ENCODE data around the gene ZFC3H1. TPM values are rescaled to one million over a fixed set of nuclear protein-coding genes. Genes with fewer than 3 reads are reported as not detected.

ZFC3H1 gene
- total and polyA plus RNA-seq, 2 of the 13 experiments (the other 11 are each of a cell fraction or from before 2014, with no cell fraction given), result 17.1 to 38.3 TPM

DNA sequence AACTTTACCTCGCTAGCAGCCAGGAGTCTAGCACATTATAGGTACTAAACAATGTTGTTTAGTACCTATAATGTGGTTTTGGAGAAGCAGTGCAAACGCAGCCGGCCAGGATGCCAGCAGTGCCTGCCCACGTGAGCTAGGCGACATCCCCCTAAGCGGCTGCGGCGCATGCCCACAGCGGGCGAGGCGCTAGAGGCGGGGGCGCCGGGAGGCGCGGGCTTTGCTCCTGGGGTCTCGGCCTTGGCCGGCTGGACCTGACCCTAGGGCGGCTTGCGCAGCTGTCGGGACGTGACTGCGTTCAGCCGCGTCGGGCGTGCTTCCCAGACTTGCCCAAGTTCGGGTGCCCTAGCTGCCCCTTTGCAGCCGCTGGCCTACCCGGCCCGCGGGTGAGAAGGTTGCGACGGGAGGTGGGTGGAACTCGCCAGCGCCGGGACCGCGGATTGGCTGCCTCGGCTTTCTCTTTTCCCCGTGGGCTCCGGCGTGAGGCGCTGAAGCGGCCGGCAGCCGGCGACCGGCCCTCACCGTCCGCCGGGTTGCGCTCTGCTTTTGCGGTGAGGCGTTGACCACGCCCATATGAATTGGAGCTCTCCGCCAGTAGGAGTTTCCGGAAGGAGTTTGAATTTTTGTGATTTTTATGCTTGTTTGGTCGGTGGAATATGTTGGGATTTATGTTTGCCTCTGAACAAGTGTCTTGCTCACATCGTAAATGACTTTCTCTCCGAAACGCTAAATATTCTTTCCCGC is 22.4 kb upstream of the ZFC3H1 start, which contains the start of gene TMEM19 (continued):
- TF ChIP-seq ZFP41 (CRISPR knock-in tag; IDR thresholded peaks at IDR 0.05; ENCODE audit: borderline replicate concordance), result peak; percentile 81; the same call in 1 of the 2 replicates
- TF ChIP-seq ZBTB20 (CRISPR knock-in tag; IDR thresholded peaks at IDR 0.05; ENCODE audit: borderline replicate concordance, low read depth), result peak; percentile 55; the same call in 1 of the 2 replicates
- peak; percentile 97; the same call in 1 of the 2 replicates for TF ChIP-seq ZNF567 (CRISPR knock-in tag; IDR thresholded peaks at IDR 0.05; ENCODE audit: borderline replicate concordance)
- peak; percentile 67; the same call in 1 of the 2 replicates for TF ChIP-seq FOXO1 (CRISPR knock-in tag; IDR thresholded peaks at IDR 0.05)
- peak; percentile 79 for TF ChIP-seq ZNF816 (CRISPR knock-in tag; IDR thresholded peaks at IDR 0.05; ENCODE audit: borderline replicate concordance)
- TF ChIP-seq ZNF629 (CRISPR knock-in tag; conservative IDR thresholded peaks at IDR 0.05), result no peak
- TF ChIP-seq ZNF468 (CRISPR knock-in tag; IDR thresholded peaks at IDR 0.05), result no peak
- peak; percentile 85 for TF ChIP-seq ZNF543 (CRISPR knock-in tag; IDR thresholded peaks at IDR 0.05)
- peak; percentile 74 for TF ChIP-seq NFYC (CRISPR knock-in tag; IDR thresholded peaks at IDR 0.05)
- peak; percentile 88 for TF ChIP-seq DNMT3B (CRISPR knock-in tag; conservative IDR thresholded peaks at IDR 0.05)
- TF ChIP-seq ZSCAN31 (CRISPR knock-in tag; IDR thresholded peaks at IDR 0.05; ENCODE audit: low read depth), result peak; percentile 76; the same call in 1 of the 2 replicates
- TF ChIP-seq GLI4 (CRISPR knock-in tag; IDR thresholded peaks at IDR 0.05; ENCODE audit: borderline replicate concordance), result no peak
- 0 out of 2 replicates have a peak, but pooled peaks have one; percentile 72 for TF ChIP-seq ZBTB42 (CRISPR knock-in tag; IDR thresholded peaks at IDR 0.05)
- no peak for TF ChIP-seq SIN3B (IDR thresholded peaks at IDR 0.05; ENCODE audit: low read length)
- TF ChIP-seq CBX1 (IDR thresholded peaks at IDR 0.05; ENCODE audit: low read depth), result peak; percentile 38
- TF ChIP-seq, protein P1, sequence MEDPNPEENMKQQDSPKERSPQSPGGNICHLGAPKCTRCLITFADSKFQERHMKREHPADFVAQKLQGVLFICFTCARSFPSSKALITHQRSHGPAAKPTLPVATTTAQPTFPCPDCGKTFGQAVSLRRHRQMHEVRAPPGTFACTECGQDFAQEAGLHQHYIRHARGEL (CRISPR knock-in tag; IDR thresholded peaks at IDR 0.05), result no peak
- peak; percentile 75; the same call in 1 of the 2 replicates for TF ChIP-seq MEF2D (CRISPR knock-in tag; IDR thresholded peaks at IDR 0.05)
- TF ChIP-seq ESRRA (CRISPR knock-in tag; IDR thresholded peaks at IDR 0.05; ENCODE audit: low read depth), result peak; percentile 89; the same call in 1 of the 2 replicates
- no peak for TF ChIP-seq SCMH1 (CRISPR knock-in tag; IDR thresholded peaks at IDR 0.05; ENCODE audit: borderline replicate concordance)
- TF ChIP-seq ZNF329 (CRISPR knock-in tag; IDR thresholded peaks at IDR 0.05; ENCODE audit: low read depth), result no peak
- peak; percentile 61 for TF ChIP-seq TEAD3 (CRISPR knock-in tag; optimal IDR thresholded peaks at IDR 0.05; ENCODE audit: borderline replicate concordance)
- TF ChIP-seq, protein P2, sequence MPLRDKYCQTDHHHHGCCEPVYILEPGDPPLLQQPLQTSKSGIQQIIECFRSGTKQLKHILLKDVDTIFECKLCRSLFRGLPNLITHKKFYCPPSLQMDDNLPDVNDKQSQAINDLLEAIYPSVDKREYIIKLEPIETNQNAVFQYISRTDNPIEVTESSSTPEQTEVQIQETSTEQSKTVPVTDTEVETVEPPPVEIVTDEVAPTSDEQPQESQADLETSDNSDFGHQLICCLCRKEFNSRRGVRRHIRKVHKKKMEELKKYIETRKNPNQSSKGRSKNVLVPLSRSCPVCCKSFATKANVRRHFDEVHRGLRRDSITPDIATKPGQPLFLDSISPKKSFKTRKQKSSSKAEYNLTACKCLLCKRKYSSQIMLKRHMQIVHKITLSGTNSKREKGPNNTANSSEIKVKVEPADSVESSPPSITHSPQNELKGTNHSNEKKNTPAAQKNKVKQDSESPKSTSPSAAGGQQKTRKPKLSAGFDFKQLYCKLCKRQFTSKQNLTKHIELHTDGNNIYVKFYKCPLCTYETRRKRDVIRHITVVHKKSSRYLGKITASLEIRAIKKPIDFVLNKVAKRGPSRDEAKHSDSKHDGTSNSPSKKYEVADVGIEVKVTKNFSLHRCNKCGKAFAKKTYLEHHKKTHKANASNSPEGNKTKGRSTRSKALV (CRISPR knock-in tag; IDR thresholded peaks at IDR 0.05), result peak; percentile 65; the same call in 1 of the 2 replicates
- peak; percentile 91 for TF ChIP-seq FOXC1 (CRISPR knock-in tag; IDR thresholded peaks at IDR 0.05; ENCODE audit: borderline replicate concordance)
- TF ChIP-seq NFKBIZ (CRISPR knock-in tag; IDR thresholded peaks at IDR 0.05), result 0 out of 2 replicates have a peak, but pooled peaks have one; percentile 26
- peak; percentile 71 for TF ChIP-seq MAZ (IDR thresholded peaks at IDR 0.05; ENCODE audit: borderline replicate concordance, low read depth, low read length)
- TF ChIP-seq MAZ (CRISPR knock-in tag; IDR thresholded peaks at IDR 0.05; ENCODE audit: low read depth), result peak; percentile 89
- TF ChIP-seq ZNF749 (CRISPR knock-in tag; IDR thresholded peaks at IDR 0.05; ENCODE audit: borderline replicate concordance), result 0 out of 2 replicates have a peak, but pooled peaks have one; percentile 65
- peak; percentile 77; the same call in 1 of the 2 replicates for TF ChIP-seq SNAPC2 (CRISPR knock-in tag; IDR thresholded peaks at IDR 0.05)

All from HepG2 (cell line).